HG03025 (cell line): ENCODE measurements around the gene PCDHGA9.
"Not testable (repeated sequence)": the region's sequence is repeated elsewhere in the genome, so short reads cannot be mapped to it uniquely, and the experiment has no call there.

Experiments
- ATAC-seq: cut with Tn5 transposase; IDR thresholded peaks from one replicate; pipeline ENCODE4 v1.9.1; 2021; ENCODE audit warnings: mild to moderate bottlenecking, moderate library complexity; ENCODE audit not compliant: unreplicated experiment, low FRiP score

PCDHGA9 gene

GRCh38 chr5:141412854-141413539 lies 10.4 kb downstream of the PCDHGA9 start, which contains the start of gene PCDHGA10:
Gene PCDHGA10 (plus strand): TSS chr5:141412987. CDS start chr5:141413176, 189 bp downstream.
- peak; percentile 50 for ATAC-seq

GRCh38 chr5:141413540-141414069 lies 11.0 kb downstream of the PCDHGA9 start:
- no peak for ATAC-seq

GRCh38 chr5:141414548-141415274 lies 12.1 kb downstream of the PCDHGA9 start:
- not testable (repeated sequence) for ATAC-seq

GRCh38 chr5:141415275-141415618 lies 12.7 kb downstream of the PCDHGA9 start:
- not testable (repeated sequence) for ATAC-seq

GRCh38 chr5:141417494-141418172 lies 15.1 kb downstream of the PCDHGA9 start, which contains the start of gene PCDHGB7:
Gene PCDHGB7 (plus strand): TSS chr5:141417677. CDS start chr5:141417860, 183 bp downstream.
- ATAC-seq, result peak; percentile 78

- no peak for ATAC-seq
Measured at GRCh38 chr5:141419074-141419880, 16.7 kb downstream of the PCDHGA9 start.

- ATAC-seq, result no peak
Measured at GRCh38 chr5:141420855-141421488, 18.4 kb downstream of the PCDHGA9 start, which contains the start of gene PCDHGA11. Gene PCDHGA11 (plus strand): TSS chr5:141421051. CDS start chr5:141421228, 177 bp downstream.

- ATAC-seq, result no peak
Measured at GRCh38 chr5:141421489-141421855, 18.9 kb downstream of the PCDHGA9 start.

GRCh38 chr5:141422742-141423291 lies 20.2 kb downstream of the PCDHGA9 start:
- ATAC-seq, result no peak

GRCh38 chr5:141427783-141428426 lies 25.3 kb downstream of the PCDHGA9 start:
- ATAC-seq, result no peak

- peak; percentile 91 for ATAC-seq
Measured at GRCh38 chr5:141430332-141431113, 27.9 kb downstream of the PCDHGA9 start, which contains the start of gene PCDHGA12. Gene PCDHGA12 (plus strand): TSS chr5:141430507. CDS start chr5:141430760, 253 bp downstream.

GRCh38 chr5:141431286-141431685 lies 28.7 kb downstream of the PCDHGA9 start:
- ATAC-seq, result no peak

- not testable (repeated sequence) for ATAC-seq
Measured at GRCh38 chr5:141432308-141432707, 29.7 kb downstream of the PCDHGA9 start.

GRCh38 chr5:141432726-141433125 lies 30.1 kb downstream of the PCDHGA9 start:
- ATAC-seq, result not testable (repeated sequence)

- no peak for ATAC-seq
Measured at GRCh38 chr5:141434006-141434405, 31.4 kb downstream of the PCDHGA9 start.

- ATAC-seq, result no peak
Measured at GRCh38 chr5:141437221-141437620, 34.6 kb downstream of the PCDHGA9 start.

- no peak for ATAC-seq
Measured at GRCh38 chr5:141439411-141440141, 37.0 kb downstream of the PCDHGA9 start.
